ENCODE measurements around the gene CEP126. TPM values are rescaled to one million over a fixed set of nuclear protein-coding genes. Genes with fewer than 3 reads are reported as not detected.

CEP126 gene
- total and polyA plus RNA-seq, 4 experiments from 2014 or later = 0.13 to 2.6 (median 1.5) TPM

- no peak overlapping the region for H3K4me3 Mint-ChIP-seq
- DNase-seq = no peak
- CTCF ChIA-PET (ENCODE audit: partially characterized antibody) = no interaction called here
- H3K27me3 ChIP-seq (ENCODE audit: insufficient read depth, low read length) = no peaks in the 10 kb centered on the region
- no peak overlapping the region for H3K4me3 ChIP-seq (ENCODE audit: low read length in 2 of 2)
- intact Hi-C loops (cut with micrococcal nuclease) = no loop called here
- H3K4me1 ChIP-seq (ENCODE audit: insufficient read depth, low read length) = no peaks in the 10 kb centered on the region
- no peaks in the 10 kb centered on the region for H3K4me1 Mint-ChIP-seq
- no peaks in the 10 kb centered on the region for H3K9me3 ChIP-seq (ENCODE audit: control insufficient read depth in 1 of 2, low read length in 2 of 2)
- no peak overlapping the region for H3K27ac Mint-ChIP-seq
- H3K36me3 Mint-ChIP-seq = no peaks in the 10 kb centered on the region
- no peaks in the 10 kb centered on the region for H3K36me3 ChIP-seq (ENCODE audit: insufficient read depth, low read length)
- POLR2A ChIA-PET (ENCODE audit: partially characterized antibody) = no interaction called here
- H3K27ac ChIP-seq (ENCODE audit: low read depth, low read length) = no peak overlapping the region
- H3K27me3 Mint-ChIP-seq = peaks cover 16 to 29% of the 10 kb centered on the region in 2 donors
- no peaks in the 10 kb centered on the region for H3K9me3 Mint-ChIP-seq
Observed at GRCh38 chr11:101881586-101881985, 33.2 kb upstream of the CEP126 start.

GRCh38 chr11:101885631-101886030, 29.2 kb upstream of the CEP126 start:
- no peak for DNase-seq
- peaks cover 13 to 25% of the 10 kb centered on the region in 2 donors for H3K27me3 Mint-ChIP-seq
- Histone ChIP-seq H3K4me3 (ENCODE audit: low read length in 2 of 2) (no peak overlapping the region), H3K27me3 (ENCODE audit: insufficient read depth, low read length) (no peaks in the 10 kb centered on the region), H3K9me3 (ENCODE audit: control insufficient read depth in 1 of 2, low read length in 2 of 2) (no peaks in the 10 kb centered on the region), H3K4me1 (ENCODE audit: insufficient read depth, low read length) (no peaks in the 10 kb centered on the region), H3K36me3 (ENCODE audit: insufficient read depth, low read length) (no peaks in the 10 kb centered on the region), H3K27ac (ENCODE audit: low read depth, low read length) (no peak overlapping the region)
- peaks cover 0 to 6% (median 4%) of the 10 kb centered on the region in 4 donors for H3K4me1 Mint-ChIP-seq
- H3K9me3 Mint-ChIP-seq = peaks cover 0 to 7% (median 1%) of the 10 kb centered on the region in 8 donors
- H3K4me3 Mint-ChIP-seq = no peak overlapping the region
- no peak overlapping the region for H3K27ac Mint-ChIP-seq
- ChIA-PET CTCF (ENCODE audit: partially characterized antibody) (no interaction called here), POLR2A (ENCODE audit: partially characterized antibody) (no interaction called here)
- intact Hi-C loops (cut with micrococcal nuclease) = no loop called here
- no peaks in the 10 kb centered on the region for H3K36me3 Mint-ChIP-seq

GRCh38 chr11:101889767-101890166, 25.0 kb upstream of the CEP126 start:
- Histone ChIP-seq H3K4me3 (ENCODE audit: low read length in 2 of 2) (no peak overlapping the region), H3K27ac (ENCODE audit: low read depth, low read length) (no peak overlapping the region), H3K36me3 (ENCODE audit: insufficient read depth, low read length) (no peaks in the 10 kb centered on the region), H3K27me3 (ENCODE audit: insufficient read depth, low read length) (no peaks in the 10 kb centered on the region), H3K4me1 (ENCODE audit: insufficient read depth, low read length) (no peaks in the 10 kb centered on the region), H3K9me3 (ENCODE audit: control insufficient read depth in 1 of 2, low read length in 2 of 2) (no peaks in the 10 kb centered on the region)
- ChIA-PET CTCF (ENCODE audit: partially characterized antibody) (no interaction called here), POLR2A (ENCODE audit: partially characterized antibody) (no interaction called here)
- intact Hi-C loops (cut with micrococcal nuclease) = no loop called here
- peaks cover 8 to 16% of the 10 kb centered on the region in 2 donors for H3K27me3 Mint-ChIP-seq
- no peak overlapping the region for H3K4me3 Mint-ChIP-seq
- peaks cover 0 to 7% (median 1%) of the 10 kb centered on the region in 8 donors for H3K9me3 Mint-ChIP-seq
- DNase-seq = no peak
- H3K36me3 Mint-ChIP-seq = no peaks in the 10 kb centered on the region
- no peak overlapping the region for H3K27ac Mint-ChIP-seq
- peaks cover 0 to 6% (median 4%) of the 10 kb centered on the region in 4 donors for H3K4me1 Mint-ChIP-seq

GRCh38 chr11:101894505-101894904, 20.3 kb upstream of the CEP126 start:
- Histone ChIP-seq H3K9me3 (ENCODE audit: control insufficient read depth in 1 of 2, low read length in 2 of 2) (no peaks in the 10 kb centered on the region), H3K27ac (ENCODE audit: low read depth, low read length) (no peak overlapping the region), H3K27me3 (ENCODE audit: insufficient read depth, low read length) (no peaks in the 10 kb centered on the region), H3K36me3 (ENCODE audit: insufficient read depth, low read length) (no peaks in the 10 kb centered on the region), H3K4me3 (ENCODE audit: low read length in 2 of 2) (no peak overlapping the region), H3K4me1 (ENCODE audit: insufficient read depth, low read length) (no peaks in the 10 kb centered on the region)
- DNase-seq = no peak
- CTCF ChIA-PET (ENCODE audit: partially characterized antibody) = no interaction called here
- Mint-ChIP-seq H3K27ac (no peak overlapping the region), H3K27me3 (peaks cover 11 to 26% of the 10 kb centered on the region in 2 donors), H3K36me3 (no peaks in the 10 kb centered on the region), H3K9me3 (peaks cover 0 to 1% (median 0%) of the 10 kb centered on the region in 8 donors), H3K4me1 (peaks cover 0 to 6% (median 4%) of the 10 kb centered on the region in 4 donors), H3K4me3 (no peak overlapping the region)
- intact Hi-C loops (cut with micrococcal nuclease) = no loop called here
- POLR2A ChIA-PET (ENCODE audit: partially characterized antibody) = no interaction called here

- H3K27ac ChIP-seq (ENCODE audit: low read depth, low read length) = no peak overlapping the region
- no peaks in the 10 kb centered on the region for H3K36me3 Mint-ChIP-seq
- no peaks in the 10 kb centered on the region for H3K36me3 ChIP-seq (ENCODE audit: insufficient read depth, low read length)
- no peaks in the 10 kb centered on the region for H3K9me3 Mint-ChIP-seq
- DNase-seq = no peak
- no peaks in the 10 kb centered on the region for H3K9me3 ChIP-seq (ENCODE audit: control insufficient read depth in 1 of 2, low read length in 2 of 2)
- no peak overlapping the region for H3K4me3 Mint-ChIP-seq
- H3K4me3 ChIP-seq (ENCODE audit: low read length in 2 of 2) = no peak overlapping the region
- no peaks in the 10 kb centered on the region for H3K4me1 Mint-ChIP-seq
- peaks cover 14 to 16% of the 10 kb centered on the region in 2 donors for H3K27me3 Mint-ChIP-seq
- no peaks in the 10 kb centered on the region for H3K4me1 ChIP-seq (ENCODE audit: insufficient read depth, low read length)
- ChIA-PET POLR2A (ENCODE audit: partially characterized antibody) (no interaction called here), CTCF (ENCODE audit: partially characterized antibody) (no interaction called here)
- intact Hi-C loops (cut with micrococcal nuclease) = no loop called here
- H3K27me3 ChIP-seq (ENCODE audit: insufficient read depth, low read length) = peaks cover 3% of the 10 kb centered on the region
- H3K27ac Mint-ChIP-seq = no peak overlapping the region
Observed at GRCh38 chr11:101907815-101908214, 7.0 kb upstream of the CEP126 start.

GRCh38 chr11:101909087-101909486, 5.7 kb upstream of the CEP126 start:
- no peaks in the 10 kb centered on the region for H3K9me3 Mint-ChIP-seq
- Histone ChIP-seq H3K4me1 (ENCODE audit: insufficient read depth, low read length) (peaks cover 3% of the 10 kb centered on the region), H3K36me3 (ENCODE audit: insufficient read depth, low read length) (no peaks in the 10 kb centered on the region), H3K4me3 (ENCODE audit: low read length in 2 of 2) (no peak overlapping the region), H3K9me3 (ENCODE audit: control insufficient read depth in 1 of 2, low read length in 2 of 2) (no peaks in the 10 kb centered on the region), H3K27ac (ENCODE audit: low read depth, low read length) (no peak overlapping the region), H3K27me3 (ENCODE audit: insufficient read depth, low read length) (no peaks in the 10 kb centered on the region)
- H3K27ac Mint-ChIP-seq = no peak overlapping the region
- DNase-seq = no peak
- H3K4me3 Mint-ChIP-seq = no peak overlapping the region
- CTCF ChIA-PET (ENCODE audit: partially characterized antibody) = no interaction called here
- H3K4me1 Mint-ChIP-seq = peaks cover 0 to under 1% (median under 1%) of the 10 kb centered on the region in 4 donors
- POLR2A ChIA-PET (ENCODE audit: partially characterized antibody) = no interaction called here
- intact Hi-C loops (cut with micrococcal nuclease) = no loop called here
- no peaks in the 10 kb centered on the region for H3K36me3 Mint-ChIP-seq
- H3K27me3 Mint-ChIP-seq = peaks cover 9 to 12% of the 10 kb centered on the region in 2 donors

GRCh38 chr11:101912823-101913284, 2.0 kb upstream of the CEP126 start:
- no peaks in the 10 kb centered on the region for H3K36me3 ChIP-seq (ENCODE audit: insufficient read depth, low read length)
- no peak overlapping the region for H3K4me3 ChIP-seq (ENCODE audit: low read length in 2 of 2)
- H3K27ac ChIP-seq (ENCODE audit: low read depth, low read length) = no peak overlapping the region
- DNase-seq = no peak
- ChIA-PET CTCF (ENCODE audit: partially characterized antibody) (interaction anchor here (1.1 kb wide), 1 partner anchor 8 kb away, joined by 3 read pairs; no protein-coding TSS in a partner anchor), POLR2A (ENCODE audit: partially characterized antibody) (no interaction called here)
- Mint-ChIP-seq H3K4me1 (peaks cover 18 to 25% (median 22%) of the 10 kb centered on the region in 4 donors), H3K27me3 (peaks cover 4 to 5% of the 10 kb centered on the region in 2 donors), H3K4me3 (peak overlapping the region in 2 of 8 donors; percentile 27 to 34), H3K36me3 (peaks cover 0 to 4% of the 10 kb centered on the region in 2 donors), H3K9me3 (no peaks in the 10 kb centered on the region), H3K27ac (no peak overlapping the region)
- H3K27me3 ChIP-seq (ENCODE audit: insufficient read depth, low read length) = no peaks in the 10 kb centered on the region
- no peaks in the 10 kb centered on the region for H3K9me3 ChIP-seq (ENCODE audit: control insufficient read depth in 1 of 2, low read length in 2 of 2)
- H3K4me1 ChIP-seq (ENCODE audit: insufficient read depth, low read length) = peaks cover 18% of the 10 kb centered on the region
- intact Hi-C loops (cut with micrococcal nuclease) = loop anchor here (10.0 kb wide), 2 partner anchors 432 to 542 kb away; partner anchors contain the start of genes BIRC2 and TMEM123
